ENCODE data around the gene DPYSL3. TPM values are rescaled to one million over a fixed set of nuclear protein-coding genes. Genes with fewer than 3 reads are reported as not detected.

The DPYSL3 gene
- polyA plus RNA-seq, 1 donor from 2014 or later, result 689 TPM

- TF ChIP-seq EZH2 (IDR thresholded peaks at IDR 0.05; ENCODE audit: borderline replicate concordance, insufficient read depth, low read length, poor library complexity, severe bottlenecking), result no peak
- TF ChIP-seq CTCF (IDR thresholded peaks at IDR 0.05; ENCODE audit: poor library complexity, severe bottlenecking), result no peak
- no peak for TF ChIP-seq POLR2AphosphoS5 (IDR thresholded peaks at IDR 0.05)
- H3K9me3 ChIP-seq (ENCODE audit: low read length), result no peaks in the 10 kb centered on the region
- H3K9ac ChIP-seq (ENCODE audit: low read length), result no peak overlapping the region
- H3K36me3 ChIP-seq (ENCODE audit: insufficient read depth, low read length), result peaks cover 16% of the 10 kb centered on the region
- H3K27me3 ChIP-seq (ENCODE audit: insufficient read depth, low read depth, low read length), result no peaks in the 10 kb centered on the region
- H3F3A ChIP-seq (ENCODE audit: insufficient read depth, low read length, poor library complexity, severe bottlenecking), result no peaks in the 10 kb centered on the region
- peaks cover 89% of the 10 kb centered on the region for H3K79me2 ChIP-seq (replicated peaks; ENCODE audit: insufficient read depth, low read length)
- no peak overlapping the region for H2AFZ ChIP-seq (ENCODE audit: low read depth, low read length)
- H3K9me2 ChIP-seq (ENCODE audit: insufficient read depth, low read length), result no peaks in the 10 kb centered on the region
- no peak overlapping the region for H3K27ac ChIP-seq (ENCODE audit: low read length)
- peaks cover 74% of the 10 kb centered on the region for H4K20me1 ChIP-seq (ENCODE audit: insufficient read depth)
- H3K4me2 ChIP-seq (ENCODE audit: low read length), result no peak overlapping the region
- H3K4me3 ChIP-seq (ENCODE audit: low read length), result no peak overlapping the region
Measured at GRCh38 chr5:147426640-147427327, 83.1 kb downstream of the DPYSL3 start.

GRCh38 chr5:147418613-147419012 lies 91.3 kb downstream of the DPYSL3 start:
- H3K36me3 ChIP-seq (ENCODE audit: insufficient read depth, low read length), result peaks cover 36% of the 10 kb centered on the region
- H3K79me2 ChIP-seq (replicated peaks; ENCODE audit: insufficient read depth, low read length), result peaks cover 60% of the 10 kb centered on the region
- H4K20me1 ChIP-seq (ENCODE audit: insufficient read depth), result peaks cover 63% of the 10 kb centered on the region

More at GRCh38 chr5:147418613-147419012, 91.3 kb downstream of the DPYSL3 start:
- Histone ChIP-seq H3F3A (ENCODE audit: insufficient read depth, low read length, poor library complexity, severe bottlenecking) (no peaks in the 10 kb centered on the region), H3K9me3 (ENCODE audit: low read length) (no peaks in the 10 kb centered on the region), H3K4me2 (ENCODE audit: low read length) (no peak overlapping the region), H3K4me3 (ENCODE audit: low read length) (no peak overlapping the region), H3K27me3 (ENCODE audit: insufficient read depth, low read depth, low read length) (no peaks in the 10 kb centered on the region), H3K27ac (ENCODE audit: low read length) (no peak overlapping the region), H3K9me2 (ENCODE audit: insufficient read depth, low read length) (no peaks in the 10 kb centered on the region), H3K9ac (ENCODE audit: low read length) (no peak overlapping the region), H2AFZ (ENCODE audit: low read depth, low read length) (no peak overlapping the region)
- TF ChIP-seq EZH2 (IDR thresholded peaks at IDR 0.05; ENCODE audit: borderline replicate concordance, insufficient read depth, low read length, poor library complexity, severe bottlenecking) (no peak), RAD21 (conservative IDR thresholded peaks at IDR 0.05) (no peak), POLR2AphosphoS5 (IDR thresholded peaks at IDR 0.05) (no peak), SMC3 (conservative IDR thresholded peaks at IDR 0.05; ENCODE audit: poor library complexity) (no peak), REST (IDR thresholded peaks at IDR 0.05; ENCODE audit: borderline replicate concordance) (no peak), MXI1 (conservative IDR thresholded peaks at IDR 0.05; ENCODE audit: poor library complexity, severe bottlenecking) (no peak), EP300 (conservative IDR thresholded peaks at IDR 0.05; ENCODE audit: poor library complexity, severe bottlenecking) (no peak), CTCF (IDR thresholded peaks at IDR 0.05; ENCODE audit: poor library complexity, severe bottlenecking) (no peak), TAF1 (IDR thresholded peaks at IDR 0.05; ENCODE audit: low read depth) (no peak)
